Smooth muscle cell (in vitro differentiated cells): Measurements from ENCODE around the gene DYRK1A. TPM values are rescaled to one million over a fixed set of nuclear protein-coding genes. Genes with fewer than 3 reads are reported as not detected.
A peak's percentile ranks its signal among the peaks of the same experiment; 100 is the strongest.

Experiments
- DNase-seq: peaks from one replicate; lab custom pipeline; 2025; ENCODE audit not compliant: unreplicated experiment; lab: John Stamatoyannopoulos, UW
- H2AFZ ChIP-seq: fragments of 200-600 bp; sonication (generic); 2 replicates; pipeline ENCODE4 v1.6.0; 2016; ENCODE audit warnings: antibody characterized with exemption, low read depth, mild to moderate bottlenecking
- H3F3A ChIP-seq: fragments of 200-600 bp; sonication (generic); 2 replicates; pipeline ENCODE4 v1.6.0; 2017; ENCODE audit warnings: antibody characterized with exemption, low read depth
- H3K27ac ChIP-seq: fragments of 200-600 bp; sonication (generic); 2 replicates; pipeline ENCODE4 v1.5.1; 2016; ENCODE audit warnings: low read depth, mild to moderate bottlenecking
- H3K27me3 ChIP-seq: fragments of 200-600 bp; sonication (generic); 2 replicates; pipeline ENCODE4 v1.6.1; 2016; ENCODE audit warnings: low read depth, mild to moderate bottlenecking
- H3K36me3 ChIP-seq: fragments of 200-600 bp; sonication (generic); 2 replicates; pipeline ENCODE4 v1.5.1; 2016; ENCODE audit warnings: low read depth
- H3K4me1 ChIP-seq: fragments of 200-600 bp; sonication (generic); 2 replicates; pipeline ENCODE4 v1.5.1; 2016; ENCODE audit warnings: low read depth
- H3K4me2 ChIP-seq: fragments of 200-600 bp; sonication (generic); 2 replicates; pipeline ENCODE4 v1.6.0; 2016; ENCODE audit warnings: mild to moderate bottlenecking
- H3K4me3 ChIP-seq: fragments of 200-600 bp; sonication (generic); 2 replicates; pipeline ENCODE4 v1.5.1; 2016; ENCODE audit warnings: mild to moderate bottlenecking
- H3K79me2 ChIP-seq: fragments of 200-600 bp; sonication (generic); 2 replicates; pipeline ENCODE4 v1.6.0; 2016; ENCODE audit warnings: low read depth, mild to moderate bottlenecking
- H3K9ac ChIP-seq: fragments of 200-600 bp; sonication (generic); 2 replicates; pipeline ENCODE4 v1.6.0; 2016; ENCODE audit warnings: low read depth
- H3K9me3 ChIP-seq: fragments of 200-600 bp; sonication (generic); replicated peaks from 2 replicates; pipeline ENCODE4 v1.5.1; 2016; ENCODE audit warnings: low read depth
- H4K20me1 ChIP-seq: fragments of 200-600 bp; sonication (generic); 2 replicates; pipeline ENCODE4 v1.6.0; 2016; ENCODE audit warnings: low read depth
- WGBS: methylation state at CpG from one replicate; pipeline ENCODE4 v1.1.7; 2016; ENCODE audit warnings: low lambda C conversion rate; 5-methylcytosine and 5-hydroxymethylcytosine counted together
- polyA plus RNA-seq: library from polyadenylated mRNA; unstranded; fragments of >200 nt; fragmentation: Nextera tagmentation; extraction: Ambion mirVana; gene quantifications from 2 replicates; pipeline ENCODE4 v1.2.1, GENCODE V29; 2016
- total RNA-seq: library from RNA; depleted of rRNA; stranded (reverse); fragments of >200 nt; gene quantifications from 2 replicates; pipeline ENCODE4 v1.2.3, GENCODE V29; 2014
- TF ChIP-seq, protein P1 (sequence below): fragments of 200-600 bp; sonication (generic); IDR thresholded peaks from 2 replicates; pipeline ENCODE4 v1.5.1; 2017; ENCODE audit warnings: borderline replicate concordance, mild to moderate bottlenecking, antibody characterized with exemption; ENCODE audit not compliant: insufficient read depth, poor library complexity, severe bottlenecking

DYRK1A gene
- total and polyA plus RNA-seq, 2 experiments from 2014 or later = 2.4 to 61.7 TPM

DNA sequence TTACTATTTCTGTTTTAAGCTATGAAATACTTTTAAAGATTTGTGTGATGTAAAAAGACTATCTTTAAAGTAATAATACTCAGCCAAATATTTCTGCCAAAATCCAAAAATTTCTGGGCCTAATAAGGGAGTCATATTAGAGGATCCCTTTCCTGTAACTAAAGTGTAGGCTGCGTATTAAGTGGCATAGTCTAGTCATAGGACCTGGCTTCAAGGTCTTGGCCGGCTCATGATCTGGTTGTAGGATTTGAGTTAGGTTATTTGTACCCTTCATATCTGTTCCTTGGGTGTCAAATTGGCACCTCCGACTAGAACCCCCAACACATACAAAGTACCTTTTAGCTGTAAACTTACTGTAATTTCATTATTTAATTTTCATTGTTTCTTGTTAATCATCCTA lies 107.8 kb downstream of the DYRK1A start:
- H3K36me3 ChIP-seq = no peaks in the 10 kb centered on the region
- no peak overlapping the region for H3K9ac ChIP-seq
- peaks cover 97% of the 10 kb centered on the region for H3K79me2 ChIP-seq
- 97% methylated on average over 3 of the region's 3 CpGs for WGBS
- H3K4me2 ChIP-seq = no peak overlapping the region
- no peaks in the 10 kb centered on the region for H3K9me3 ChIP-seq
- peaks cover 97% of the 10 kb centered on the region for H4K20me1 ChIP-seq
- no peak overlapping the region for H3K4me3 ChIP-seq
- peaks cover 3% of the 10 kb centered on the region for H3F3A ChIP-seq
- no peak overlapping the region for H2AFZ ChIP-seq
- no peak for DNase-seq
- H3K27ac ChIP-seq = peak overlapping the region; percentile 32
- TF ChIP-seq, protein P1, sequence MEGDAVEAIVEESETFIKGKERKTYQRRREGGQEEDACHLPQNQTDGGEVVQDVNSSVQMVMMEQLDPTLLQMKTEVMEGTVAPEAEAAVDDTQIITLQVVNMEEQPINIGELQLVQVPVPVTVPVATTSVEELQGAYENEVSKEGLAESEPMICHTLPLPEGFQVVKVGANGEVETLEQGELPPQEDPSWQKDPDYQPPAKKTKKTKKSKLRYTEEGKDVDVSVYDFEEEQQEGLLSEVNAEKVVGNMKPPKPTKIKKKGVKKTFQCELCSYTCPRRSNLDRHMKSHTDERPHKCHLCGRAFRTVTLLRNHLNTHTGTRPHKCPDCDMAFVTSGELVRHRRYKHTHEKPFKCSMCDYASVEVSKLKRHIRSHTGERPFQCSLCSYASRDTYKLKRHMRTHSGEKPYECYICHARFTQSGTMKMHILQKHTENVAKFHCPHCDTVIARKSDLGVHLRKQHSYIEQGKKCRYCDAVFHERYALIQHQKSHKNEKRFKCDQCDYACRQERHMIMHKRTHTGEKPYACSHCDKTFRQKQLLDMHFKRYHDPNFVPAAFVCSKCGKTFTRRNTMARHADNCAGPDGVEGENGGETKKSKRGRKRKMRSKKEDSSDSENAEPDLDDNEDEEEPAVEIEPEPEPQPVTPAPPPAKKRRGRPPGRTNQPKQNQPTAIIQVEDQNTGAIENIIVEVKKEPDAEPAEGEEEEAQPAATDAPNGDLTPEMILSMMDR = no peak
- no peaks in the 10 kb centered on the region for H3K4me1 ChIP-seq
- no peaks in the 10 kb centered on the region for H3K27me3 ChIP-seq

DNA sequence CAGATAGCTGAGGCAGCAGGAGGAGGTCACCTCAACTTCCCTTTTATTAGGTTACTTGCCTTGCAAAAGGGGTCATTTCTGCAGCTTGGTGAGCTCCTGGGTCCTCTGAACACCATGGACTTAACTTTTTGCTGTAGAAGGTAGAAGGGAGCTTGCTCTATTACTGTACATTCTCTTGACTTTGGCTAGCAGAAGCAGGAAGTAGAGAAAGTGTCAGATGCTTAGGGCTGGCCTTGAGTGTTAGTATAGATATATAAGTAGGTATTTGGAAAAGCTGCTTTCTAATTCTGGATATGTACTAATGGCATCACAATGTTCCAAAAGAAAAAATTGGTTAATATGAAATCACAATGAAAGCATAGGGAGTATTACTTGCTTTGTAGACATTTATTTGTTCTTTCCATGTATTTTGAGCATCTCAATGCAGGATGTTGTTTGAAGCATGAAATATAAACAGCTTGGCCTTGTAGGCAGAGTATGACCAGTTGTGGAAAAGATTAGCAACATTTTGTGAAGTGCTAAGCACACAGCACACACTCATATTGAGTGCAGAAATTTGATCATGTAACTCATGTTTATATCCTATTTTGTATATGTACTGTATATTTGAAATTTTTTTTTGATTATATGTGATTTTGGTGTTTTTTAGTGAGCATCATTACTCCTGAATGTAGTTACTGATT lies 108.8 kb downstream of the DYRK1A start:
- Histone ChIP-seq H3K9ac (no peak overlapping the region), H4K20me1 (peaks cover 87% of the 10 kb centered on the region), H3K27ac (peak overlapping the region; percentile 32), H3K4me2 (no peak overlapping the region), H3K79me2 (peaks cover 95% of the 10 kb centered on the region), H2AFZ (no peak overlapping the region), H3K4me1 (no peaks in the 10 kb centered on the region), H3K27me3 (no peaks in the 10 kb centered on the region), H3K9me3 (no peaks in the 10 kb centered on the region), H3K4me3 (no peak overlapping the region), H3K36me3 (peaks cover under 1% of the 10 kb centered on the region), H3F3A (peaks cover 3% of the 10 kb centered on the region)
- DNase-seq = no peak
- TF ChIP-seq, protein P1 = no peak

DNA sequence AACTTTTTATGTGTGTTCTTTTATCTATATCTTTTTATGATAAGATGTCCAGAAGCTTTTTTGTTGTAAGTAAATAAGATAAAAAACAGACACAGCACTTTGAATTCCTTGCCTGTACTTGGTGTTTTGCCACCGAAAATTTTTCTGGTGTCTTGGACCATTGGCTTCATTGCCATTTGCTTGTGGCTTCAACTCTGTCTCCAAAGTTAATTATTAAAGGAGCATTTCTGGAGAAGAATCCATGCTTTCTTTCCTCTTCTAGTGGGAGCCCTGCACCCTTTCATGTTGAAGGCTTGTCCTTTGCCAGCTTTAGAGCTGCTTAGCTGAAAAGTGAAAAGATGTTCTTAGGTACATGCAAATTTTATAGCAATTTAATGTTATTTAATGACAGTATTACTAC lies 112.2 kb downstream of the DYRK1A start:
- WGBS = 25% methylated on average over 1 of the region's 1 CpG
- TF ChIP-seq, protein P1 = no peak
- no peaks in the 10 kb centered on the region for H3K27me3 ChIP-seq
- H3K4me2 ChIP-seq = no peak overlapping the region
- H3K36me3 ChIP-seq = peaks cover 16% of the 10 kb centered on the region
- no peak for DNase-seq
- no peak overlapping the region for H3K4me3 ChIP-seq
- peaks cover 3% of the 10 kb centered on the region for H3F3A ChIP-seq
- H3K9me3 ChIP-seq = no peaks in the 10 kb centered on the region
- peaks cover 71% of the 10 kb centered on the region for H3K79me2 ChIP-seq
- H3K4me1 ChIP-seq = no peaks in the 10 kb centered on the region
- H3K27ac ChIP-seq = peak overlapping the region; percentile 35
- no peak overlapping the region for H3K9ac ChIP-seq
- no peak overlapping the region for H2AFZ ChIP-seq
- peaks cover 64% of the 10 kb centered on the region for H4K20me1 ChIP-seq

DNA sequence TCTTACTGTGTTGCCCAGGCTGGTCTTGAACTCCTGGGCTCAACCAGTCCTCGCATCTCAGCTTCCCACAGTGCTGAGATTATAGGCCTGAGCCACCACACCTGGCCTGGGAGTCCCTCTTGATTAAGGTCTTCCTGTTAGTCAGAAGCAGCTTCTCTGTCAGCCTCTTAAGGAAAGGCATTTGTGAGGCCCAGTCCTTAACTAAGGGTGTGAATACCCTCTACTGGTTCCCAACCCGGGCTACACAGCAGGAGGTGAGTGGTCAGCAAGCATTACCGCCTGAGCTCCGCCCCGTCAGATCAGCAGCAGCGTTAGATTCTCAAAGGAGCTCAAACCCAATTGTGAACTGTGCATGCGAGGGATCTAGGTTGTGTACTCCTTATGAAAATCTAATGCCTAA lies 117.2 kb downstream of the DYRK1A start:
- Histone ChIP-seq H3K9ac (no peak overlapping the region), H3K79me2 (peaks cover 55% of the 10 kb centered on the region), H3K4me3 (no peak overlapping the region), H3K27ac (no peak overlapping the region), H2AFZ (no peak overlapping the region), H3K27me3 (no peaks in the 10 kb centered on the region), H3K9me3 (no peaks in the 10 kb centered on the region), H3F3A (no peaks in the 10 kb centered on the region), H3K4me2 (no peak overlapping the region), H3K36me3 (peaks cover 24% of the 10 kb centered on the region), H3K4me1 (no peaks in the 10 kb centered on the region), H4K20me1 (peaks cover 23% of the 10 kb centered on the region)
- WGBS = 93% methylated on average over 7 of the region's 7 CpGs
- DNase-seq = no peak
- TF ChIP-seq, protein P1 = no peak
